HG02852 (cell line): ENCODE measurements around the gene KIF5C.

Experiments
- ATAC-seq: cut with Tn5 transposase; IDR thresholded peaks from one replicate; pipeline ENCODE4 v1.9.1; 2021; ENCODE audit warnings: mild to moderate bottlenecking, moderate library complexity; ENCODE audit not compliant: unreplicated experiment

The KIF5C gene

DNA sequence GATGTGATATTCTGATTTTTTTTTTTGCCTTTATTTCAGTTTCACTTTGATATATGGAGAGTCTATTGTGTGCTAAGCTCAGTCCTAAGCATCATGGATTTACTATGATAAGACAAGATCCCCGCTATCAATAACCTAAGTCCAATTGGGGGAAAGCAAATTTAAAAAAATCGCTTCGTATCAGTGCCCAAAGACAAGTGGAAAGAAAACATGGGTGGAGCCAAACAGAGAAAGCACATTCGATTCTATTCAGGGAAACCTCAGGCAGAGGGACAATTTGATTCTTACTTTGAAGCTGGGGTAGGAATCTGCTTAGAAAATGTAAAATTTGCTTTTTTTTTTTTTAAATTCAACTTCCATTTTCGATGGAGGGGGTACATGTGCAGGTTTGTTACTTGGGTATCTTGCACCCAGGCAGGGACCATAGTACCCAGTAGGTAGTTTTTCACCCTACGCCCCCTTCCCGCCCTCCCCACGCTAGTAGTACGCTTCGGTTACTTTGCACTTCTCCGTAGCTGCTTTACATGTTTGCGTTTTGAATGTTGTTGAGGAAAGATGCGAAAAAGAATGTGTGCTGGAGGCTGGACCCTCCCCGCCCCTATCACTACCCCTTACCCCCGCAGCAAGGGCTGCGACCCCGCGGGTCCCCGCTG lies 12.4 kb downstream of the KIF5C start:
- no peak for ATAC-seq

DNA sequence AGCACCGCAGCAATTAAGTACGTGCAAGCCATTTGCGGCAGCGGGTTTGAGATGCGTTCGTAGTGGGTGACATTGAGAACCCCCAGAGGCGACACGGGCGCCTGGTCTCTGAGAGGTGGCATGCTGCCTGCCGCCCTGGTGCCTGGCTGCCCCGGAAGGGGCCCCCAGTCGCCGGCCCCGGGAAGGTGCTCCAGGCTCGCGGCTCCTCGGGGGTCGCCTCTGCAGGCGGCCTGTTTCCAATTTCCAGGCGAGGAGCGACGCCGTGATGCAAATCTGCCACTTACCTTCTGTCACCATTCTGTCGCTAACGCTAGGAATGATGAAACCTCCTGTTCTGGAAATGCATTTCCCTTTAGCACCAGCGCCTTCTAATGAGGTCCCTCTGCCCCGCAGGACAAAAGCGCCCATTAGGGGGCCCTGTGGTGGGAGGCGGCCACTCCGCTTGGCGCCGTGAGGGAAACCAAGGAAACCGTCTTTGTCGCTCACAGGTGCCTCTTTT lies 13.0 kb downstream of the KIF5C start:
- no peak for ATAC-seq

DNA sequence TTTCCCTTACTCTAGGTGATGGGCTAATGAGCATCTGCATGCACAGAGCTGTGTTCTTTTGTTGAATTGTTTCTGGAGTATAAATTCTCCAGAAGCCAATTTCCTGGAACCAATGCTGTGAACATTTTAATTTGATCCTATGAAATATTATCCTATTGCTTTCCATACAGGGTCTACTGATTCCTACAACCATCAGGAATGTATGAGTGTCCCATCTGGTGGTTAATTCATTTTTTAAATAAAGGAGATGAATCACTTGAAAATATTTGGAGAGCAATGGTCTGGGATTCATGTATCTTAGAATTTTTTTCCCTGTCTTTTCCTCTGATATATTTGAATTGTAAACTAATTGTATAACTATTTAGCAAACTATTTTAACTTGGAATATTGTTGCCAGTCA lies 14.0 kb downstream of the KIF5C start:
- ATAC-seq = no peak

DNA sequence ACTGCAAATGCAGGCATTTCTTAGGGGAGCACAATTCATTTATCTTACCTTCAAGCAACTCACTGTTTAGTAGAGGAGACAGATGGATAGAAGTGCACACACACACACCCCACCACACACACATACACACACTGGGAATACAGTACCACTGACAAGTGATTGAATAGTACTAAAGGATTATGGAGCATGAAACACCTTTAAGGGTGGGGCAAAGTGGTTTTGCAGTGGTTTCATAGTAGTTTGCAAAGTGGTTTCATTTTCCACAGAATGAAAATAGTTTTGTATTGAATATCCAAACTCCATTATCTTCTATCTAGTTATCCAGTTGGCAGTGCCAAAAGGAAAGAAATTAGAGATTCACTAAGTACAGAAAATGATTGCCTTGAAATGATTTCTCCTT lies 18.9 kb downstream of the KIF5C start:
- ATAC-seq = no peak

GRCh38 chr2:148896136-148896535 lies 21.1 kb downstream of the KIF5C start:
- no peak for ATAC-seq

- no peak for ATAC-seq
These were observed 24.8 kb downstream of the KIF5C start for GRCh38 chr2:148899638-148900318.

DNA sequence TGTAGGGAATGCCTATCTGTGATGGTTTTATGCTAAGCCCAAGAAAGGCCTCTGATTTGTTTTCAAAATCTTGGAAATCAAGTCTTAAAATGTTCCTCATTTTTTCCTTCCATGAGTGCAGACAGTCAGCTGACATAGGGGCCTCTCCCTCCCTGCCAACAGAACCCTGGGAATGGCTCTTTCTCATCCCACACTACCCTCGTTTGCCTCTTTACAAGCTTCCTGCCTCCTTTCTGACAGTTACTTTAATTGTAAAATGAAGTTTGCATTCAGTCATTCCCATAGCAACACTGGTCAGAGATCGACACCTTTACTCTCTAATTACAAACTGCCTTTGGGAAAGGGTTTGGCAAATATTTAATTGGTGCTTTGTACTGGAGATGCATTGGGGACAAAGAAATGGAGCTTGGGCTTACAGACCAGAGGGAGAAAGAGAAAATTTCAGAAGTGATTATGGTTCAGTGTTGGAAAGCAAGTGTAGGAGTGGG lies 25.4 kb downstream of the KIF5C start:
- ATAC-seq = no peak

- no peak for ATAC-seq
These were observed 26.1 kb downstream of the KIF5C start for GRCh38 chr2:148901142-148901541.

DNA sequence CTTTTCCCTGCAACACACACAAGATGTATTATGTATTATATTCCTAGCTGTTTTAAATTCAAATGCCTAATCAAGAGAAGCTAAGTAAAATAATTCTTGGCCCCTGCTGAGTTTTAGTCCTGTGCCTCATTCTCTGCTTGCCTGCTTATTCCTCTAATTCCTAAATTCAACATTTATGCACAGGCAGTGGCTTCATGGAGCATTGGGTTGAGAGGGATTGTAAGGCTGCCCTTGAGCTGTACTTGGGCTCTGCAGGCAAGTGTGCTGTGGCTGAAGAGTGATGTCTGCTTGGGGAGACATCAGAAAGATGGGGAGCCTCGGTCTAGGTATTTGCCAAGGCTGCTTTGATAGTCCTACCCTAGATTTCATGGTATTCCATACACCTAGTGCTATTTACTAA lies 27.8 kb downstream of the KIF5C start:
- ATAC-seq = no peak

DNA sequence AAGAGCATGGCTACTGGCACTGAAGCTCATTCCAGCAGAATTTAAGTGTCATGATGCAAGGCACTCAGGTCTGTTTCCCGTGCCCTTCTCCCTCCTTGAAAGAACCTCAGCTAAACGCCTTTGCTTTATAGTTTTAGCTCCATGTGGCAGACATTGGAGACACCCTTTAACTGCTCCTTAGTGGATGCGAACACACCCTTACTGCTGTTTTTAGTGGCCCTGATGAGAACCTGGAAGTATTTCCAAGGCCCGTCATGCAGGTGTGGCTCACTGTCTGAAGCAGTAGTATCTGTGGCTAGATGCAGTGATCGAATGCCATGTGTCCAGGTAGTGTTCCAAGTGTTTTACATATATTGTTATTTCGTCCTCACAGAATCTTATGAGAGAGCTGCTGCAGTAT lies 28.3 kb downstream of the KIF5C start:
- ATAC-seq = no peak

GRCh38 chr2:148903979-148904378 lies 29.0 kb downstream of the KIF5C start:
- no peak for ATAC-seq

DNA sequence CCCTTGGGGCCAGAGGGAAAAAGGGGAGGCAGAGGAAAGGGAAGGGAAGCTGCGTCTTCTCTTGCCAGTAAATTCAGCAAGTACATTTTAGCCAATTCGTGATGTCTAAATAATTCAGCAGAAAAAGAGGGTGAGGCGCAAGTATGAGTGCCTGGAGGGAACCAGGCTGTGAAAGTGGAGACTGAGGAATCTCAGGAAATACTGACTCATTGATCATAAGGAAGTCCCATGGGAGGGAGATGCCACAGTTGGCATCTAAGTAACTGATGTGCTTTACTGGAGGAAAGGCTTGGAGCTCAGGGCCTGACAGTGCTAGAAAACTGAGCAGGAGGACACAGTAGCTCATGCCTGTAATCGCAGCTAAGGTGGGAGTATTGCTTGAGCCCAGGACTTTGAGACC lies 31.1 kb downstream of the KIF5C start:
- ATAC-seq = no peak

DNA sequence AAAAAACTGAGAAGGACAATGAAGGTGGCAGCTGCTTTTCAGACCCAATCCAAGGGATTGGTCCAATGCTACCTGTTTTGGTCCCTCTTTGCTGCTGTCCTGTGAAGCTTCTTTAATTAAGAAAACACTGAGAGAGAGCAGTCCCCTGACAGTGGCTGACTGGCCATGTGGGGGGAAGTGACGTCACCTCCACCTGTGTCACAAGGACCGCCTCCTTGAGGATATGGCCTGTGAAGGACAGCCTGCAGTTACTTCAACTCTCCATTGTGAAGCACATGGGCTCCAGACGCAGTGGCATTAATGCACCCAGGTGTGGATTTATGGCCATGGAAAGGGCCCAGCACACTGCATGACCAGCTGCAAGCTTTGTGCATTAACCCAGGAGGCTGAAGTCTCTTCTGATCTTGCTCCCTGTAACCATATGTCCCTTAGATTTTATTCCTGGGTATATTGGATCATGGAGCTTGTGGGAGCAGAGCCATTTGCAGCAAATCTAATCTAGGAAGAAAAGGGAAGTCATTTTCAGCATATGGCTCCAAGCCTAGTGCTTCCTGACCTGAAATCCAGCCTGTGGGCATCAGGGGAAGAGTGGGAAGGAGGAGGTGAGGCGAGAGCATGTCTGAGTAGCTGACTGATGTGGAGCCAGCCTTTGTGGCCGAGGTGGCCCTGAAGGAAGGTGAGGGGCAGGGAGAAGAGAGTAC lies 32.2 kb downstream of the KIF5C start:
- no peak for ATAC-seq

DNA sequence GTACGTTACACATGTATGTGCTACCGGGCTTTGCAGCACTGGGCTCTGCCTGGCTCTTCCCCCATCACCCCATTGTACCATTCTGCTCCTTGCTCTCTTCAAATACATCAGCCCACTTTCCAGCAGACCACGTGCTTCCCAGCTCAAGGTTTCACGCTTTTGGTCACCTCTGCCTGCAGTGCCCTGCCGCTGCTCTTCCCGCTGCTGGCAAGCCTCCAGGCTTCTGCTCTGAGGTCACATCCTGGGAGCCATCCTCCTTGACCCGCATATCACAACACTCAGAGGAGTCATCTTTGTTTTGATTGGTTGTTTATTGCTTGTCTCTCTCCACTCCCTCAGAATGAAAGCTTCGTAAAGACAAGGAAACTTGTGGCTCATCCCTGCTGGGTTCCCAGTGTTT lies 34.1 kb downstream of the KIF5C start:
- ATAC-seq = no peak

DNA sequence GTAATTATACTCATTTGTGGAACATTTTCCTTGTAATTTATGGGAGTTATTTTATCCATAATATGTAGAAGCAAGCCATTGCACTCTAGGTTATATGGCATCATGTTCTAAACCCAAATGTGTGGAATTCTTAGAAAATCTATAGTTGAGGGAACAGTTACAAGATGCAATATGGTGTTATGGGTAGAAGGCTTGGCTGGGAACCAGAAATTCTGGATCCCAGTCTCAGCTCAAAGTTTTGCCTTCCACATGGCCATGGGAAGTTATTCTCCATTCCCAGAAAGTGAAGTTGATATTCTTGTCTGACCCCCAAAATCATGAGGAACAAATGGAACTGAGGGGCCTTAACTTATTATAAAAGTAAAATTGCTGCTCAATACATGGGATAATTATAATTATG lies 38.0 kb downstream of the KIF5C start:
- ATAC-seq = no peak

GRCh38 chr2:148913492-148913891 lies 38.5 kb downstream of the KIF5C start:
- ATAC-seq = no peak

GRCh38 chr2:148914463-148914862 lies 39.4 kb downstream of the KIF5C start:
- ATAC-seq = no peak

GRCh38 chr2:148917431-148917830 lies 42.4 kb downstream of the KIF5C start:
- no peak for ATAC-seq

DNA sequence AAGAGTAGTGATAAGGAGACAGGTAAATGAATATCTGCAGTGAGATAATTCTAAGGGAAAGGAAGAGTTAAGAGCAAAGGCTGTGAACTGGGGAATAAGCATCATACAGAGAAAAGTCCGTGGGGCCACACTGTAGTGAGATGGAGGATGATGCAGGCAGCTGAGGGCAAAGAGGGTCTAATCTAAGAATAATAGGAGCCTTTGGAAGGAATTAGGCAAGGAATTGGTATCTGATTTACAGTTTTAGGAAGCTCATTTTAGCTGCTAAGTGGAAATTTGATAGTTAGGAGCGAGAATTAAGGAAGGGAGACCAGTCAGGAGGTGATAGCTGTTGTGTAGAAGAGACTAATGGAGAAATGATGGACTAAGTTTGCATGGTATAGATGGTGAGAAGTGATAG lies 43.5 kb downstream of the KIF5C start:
- ATAC-seq = no peak

- ATAC-seq = no peak
These were observed 45.5 kb downstream of the KIF5C start for GRCh38 chr2:148920559-148920958.

DNA sequence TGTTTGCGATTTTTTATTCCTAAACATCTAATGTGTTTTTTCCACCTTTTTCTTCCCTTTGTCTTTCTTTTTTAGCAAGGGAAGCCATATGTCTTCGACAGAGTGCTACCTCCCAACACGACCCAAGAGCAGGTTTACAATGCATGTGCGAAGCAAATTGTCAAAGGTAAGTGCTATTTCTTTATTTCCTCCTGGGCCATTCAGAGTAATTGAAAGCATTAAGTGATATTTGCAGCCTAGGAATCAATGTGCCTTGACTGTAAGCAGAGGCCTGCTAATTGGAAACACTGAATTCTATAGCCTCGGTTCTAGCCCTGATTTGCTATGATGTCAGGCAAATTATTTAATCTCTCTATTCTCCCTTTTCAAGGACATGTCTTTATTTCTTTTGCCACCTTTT lies 47.0 kb downstream of the KIF5C start:
- ATAC-seq = no peak
